NT2/D1 (cell line): ENCODE data around the gene OR5B3.

ENCODE experiments used
- YY1 ChIP-seq: IDR thresholded peaks from 2 replicates; pipeline ENCODE4 v1.6.1; 2011; ENCODE audit not compliant: insufficient read length, insufficient read depth
- ZNF274 ChIP-seq: IDR thresholded peaks from 2 replicates; pipeline ENCODE4 v1.6.1; 2011; ENCODE audit warnings: mild to moderate bottlenecking, low read depth, low read length

GRCh38 chr11:58354727-58355126, 51.9 kb downstream of the OR5B3 start:
- TF ChIP-seq YY1 (no peak), ZNF274 (no peak)
